Mammary epithelial cell (primary cell): ENCODE measurements around the gene CLDN24.

Source experiments
- EZH2 ChIP-seq: IDR thresholded peaks from 2 replicates; pipeline ENCODE4 v1.6.1; 2012; ENCODE audit warnings: low read length, inconsistent platforms, borderline replicate concordance
- TF ChIP-seq, protein P1 (sequence below), 2 donors: IDR thresholded peaks in 1 of 2; conservative IDR thresholded peaks in 1 of 2; 2 replicates each; pipeline ENCODE4 v1.5.1; 2011 to 2012; ENCODE audit warnings: inconsistent platforms in 2 of 2, low read length in 2 of 2, mild to moderate bottlenecking in 2 of 2, control low read depth in 1 of 2, low read depth in 1 of 2; ENCODE audit not compliant: insufficient read depth in 1 of 2; ENCODE audit errors: extremely low read depth in 1 of 2

DNA sequence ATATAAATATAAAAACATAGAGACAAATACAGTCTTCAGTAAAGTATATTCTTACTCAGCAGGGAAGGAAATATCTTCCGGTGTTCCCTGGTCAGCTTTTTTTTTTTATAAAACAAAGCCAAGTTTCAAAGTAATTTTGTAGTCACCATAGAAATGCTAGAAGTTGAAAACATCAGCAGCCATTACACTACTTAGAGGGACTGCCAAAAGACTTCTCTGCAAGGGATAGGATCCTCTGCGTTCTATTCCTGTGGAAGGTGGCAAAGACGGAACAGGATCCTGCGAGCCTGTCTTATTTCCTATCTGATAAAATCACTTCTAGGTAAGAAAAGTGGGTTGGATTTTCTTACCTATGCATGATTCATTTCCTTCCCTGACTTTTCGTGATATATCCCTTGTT, 21.6 kb downstream of the CLDN24 start:
- TF ChIP-seq, protein P1, sequence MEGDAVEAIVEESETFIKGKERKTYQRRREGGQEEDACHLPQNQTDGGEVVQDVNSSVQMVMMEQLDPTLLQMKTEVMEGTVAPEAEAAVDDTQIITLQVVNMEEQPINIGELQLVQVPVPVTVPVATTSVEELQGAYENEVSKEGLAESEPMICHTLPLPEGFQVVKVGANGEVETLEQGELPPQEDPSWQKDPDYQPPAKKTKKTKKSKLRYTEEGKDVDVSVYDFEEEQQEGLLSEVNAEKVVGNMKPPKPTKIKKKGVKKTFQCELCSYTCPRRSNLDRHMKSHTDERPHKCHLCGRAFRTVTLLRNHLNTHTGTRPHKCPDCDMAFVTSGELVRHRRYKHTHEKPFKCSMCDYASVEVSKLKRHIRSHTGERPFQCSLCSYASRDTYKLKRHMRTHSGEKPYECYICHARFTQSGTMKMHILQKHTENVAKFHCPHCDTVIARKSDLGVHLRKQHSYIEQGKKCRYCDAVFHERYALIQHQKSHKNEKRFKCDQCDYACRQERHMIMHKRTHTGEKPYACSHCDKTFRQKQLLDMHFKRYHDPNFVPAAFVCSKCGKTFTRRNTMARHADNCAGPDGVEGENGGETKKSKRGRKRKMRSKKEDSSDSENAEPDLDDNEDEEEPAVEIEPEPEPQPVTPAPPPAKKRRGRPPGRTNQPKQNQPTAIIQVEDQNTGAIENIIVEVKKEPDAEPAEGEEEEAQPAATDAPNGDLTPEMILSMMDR (conservative IDR thresholded peaks at IDR 0.05 in 1 of 2, IDR thresholded peaks at IDR 0.05 in 1 of 2; ENCODE audit: extremely low read depth in 1 of 2, insufficient read depth in 1 of 2, low read depth in 1 of 2, low read length in 2 of 2), result no peak
- no peak for TF ChIP-seq EZH2
